Stomach (tissue), 9 donors: ENCODE measurements around the gene GNG7. TPM values are rescaled to one million over a fixed set of nuclear protein-coding genes. Genes with fewer than 3 reads are reported as not detected.
"Not testable (repeated sequence)": the region's sequence is repeated elsewhere in the genome, so short reads cannot be mapped to it uniquely, and the experiment has no call there.

ENCODE experiments used
- DNase-seq, 2 donors: peaks; one replicate each; pipeline versions ENCODE4 v3.0.0 to v3.0.0-alpha.2; 2013 to 2019
- H3K27ac ChIP-seq, 5 donors: fragments of 200-600 bp in 4 of 5; sonication (generic) in 4 of 5; one replicate each; pipeline ENCODE4 v1.5.1; 2013 to 2019; ENCODE audit warnings: mild to moderate bottlenecking in 1 of 5, moderate library complexity in 1 of 5
- H3K27me3 ChIP-seq, 3 donors: fragments of 200-600 bp; sonication (generic); one replicate each; pipeline ENCODE4 v1.5.1; 2017 to 2019; ENCODE audit warnings: mixed run types in 1 of 3
- H3K36me3 ChIP-seq, 4 donors: fragments of 200-600 bp; sonication (generic); 1 replicate in 3 of 4; 2 replicates in 1 of 4; pipeline ENCODE4 v1.5.1; 2016 to 2019
- H3K4me1 ChIP-seq, 4 donors: fragments of 200-600 bp; sonication (generic); one replicate each; pipeline ENCODE4 v1.5.1; 2016 to 2019
- H3K4me3 ChIP-seq, 4 donors: fragments of 200-600 bp; sonication (generic) in 3 of 4; one replicate each; pipeline ENCODE4 v1.5.1; 2016 to 2019; ENCODE audit warnings: mild to moderate bottlenecking in 1 of 4
- H3K9me3 ChIP-seq, 4 donors: fragments of 200-600 bp; sonication (generic); one replicate each; pipeline ENCODE4 v1.5.1; 2016 to 2019
- EP300 ChIP-seq: sonication (generic); formaldehyde crosslinking; IDR thresholded peaks from one replicate; pipeline ENCODE4 v1.6.1; 2017; ENCODE audit warnings: antibody characterized with exemption
- POLR2A ChIP-seq, 4 donors: fragments of 450-650 bp; IDR thresholded peaks; one replicate each; pipeline ENCODE4 v1.6.1; 2016; ENCODE audit warnings: antibody characterized with exemption in 4 of 4, control low read depth in 2 of 4, mild to moderate bottlenecking in 1 of 4, moderate library complexity in 1 of 4
- POLR2AphosphoS5 ChIP-seq, 3 donors: sonication (generic); formaldehyde crosslinking; IDR thresholded peaks; one replicate each; pipeline ENCODE4 v1.6.1; 2016; ENCODE audit warnings: antibody characterized with exemption in 3 of 3
- whole genome bisulfite sequencing, 5 donors: extraction: QIAGEN DNeasy Blood & Tissue Kit in 3 of 5; methylation state at CpG; one replicate each; pipeline versions ENCODE4 v1.1.5 to v1.1.7; 2013 to 2018; 5-methylcytosine and 5-hydroxymethylcytosine counted together
- intact Hi-C: fragments of 100-400 bp; cut with DNase I; formaldehyde crosslinking; loops from one replicate; pipeline ENCODE4 v1.15.1; 2023; ENCODE audit warnings: low total_unique reads
- polyA plus RNA-seq, 3 donors: library from polyadenylated mRNA; stranded (reverse); fragments of 200-250 nt; gene quantifications; one replicate each; pipeline ENCODE4 v1.2.3, GENCODE V29; 2013
- total RNA-seq, 5 donors: library from RNA; depleted of rRNA; stranded (reverse); fragments of >200 nt; gene quantifications; one replicate each; pipeline versions ENCODE4 v1.1.0 to v1.2.3, GENCODE V29; 2014 to 2016
- TF ChIP-seq, protein P1 (sequence below), 7 experiments: fragments of 450-650 bp in 4 of 7; fragments of 200-600 bp in 3 of 7; sonication (generic) in 3 of 7; IDR thresholded peaks; one replicate each; pipeline ENCODE4 v1.5.1; 2016 to 2019; ENCODE audit warnings: antibody characterized with exemption in 7 of 7, control low read depth in 2 of 7, mild to moderate bottlenecking in 1 of 7
- donor health status: healthy with polysubstance abuse.
- donor health status: Bipolar disorder and iron deficiency.
- donor health status: healthy.

GNG7 gene
- total and polyA plus RNA-seq, 8 donors: 0.58 to 15.1 (median 4.3) TPM

DNA sequence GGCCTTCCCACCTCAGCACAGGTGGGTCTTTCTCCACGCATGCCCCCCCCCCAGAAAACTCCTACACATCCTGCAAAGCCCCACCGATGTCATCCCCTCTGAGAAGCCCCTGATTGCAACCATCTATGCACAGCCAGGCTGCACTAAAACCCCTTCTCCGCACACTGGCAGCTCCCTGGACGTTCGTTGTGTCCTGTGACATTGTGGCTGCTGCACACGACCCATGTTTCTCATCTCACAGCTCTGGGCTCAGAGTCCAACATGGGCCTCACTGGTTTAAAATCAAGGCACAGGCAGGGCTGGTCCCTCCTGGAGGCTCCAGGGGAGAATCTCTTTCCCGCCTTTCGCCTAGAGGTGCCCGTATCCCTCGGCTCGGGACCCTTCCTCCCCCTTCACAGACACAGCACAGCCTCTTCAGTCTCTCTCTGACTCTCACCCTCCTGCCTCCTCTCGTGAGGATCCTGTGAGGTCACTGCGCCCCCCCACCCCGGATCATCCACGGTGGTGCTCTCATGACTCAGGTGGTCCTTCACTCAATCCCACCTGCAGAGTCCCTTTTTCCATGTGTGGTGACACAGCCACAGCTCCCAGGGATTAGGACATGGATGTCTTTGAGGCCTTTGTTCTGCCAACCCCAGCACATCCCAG is 155.3 kb downstream of the GNG7 start:
- intact Hi-C loops: loop anchor here (10.0 kb wide), 1 partner anchor 72 kb away; the partner anchor contains the start of gene GADD45B
- no peaks in the 10 kb centered on the region for H3K27me3 ChIP-seq
- DNase-seq: no peak
- H3K9me3 ChIP-seq: no peaks in the 10 kb centered on the region
- H3K27ac ChIP-seq: peak overlapping the region; percentile 40 to 94 (median 90)
- WGBS, 5 donors: 85 to 95% (median 91%) methylated on average over 13 to 15 of the region's 15 CpGs
- TF ChIP-seq POLR2A (IDR thresholded peaks at IDR 0.05): no peak
- no peak for TF ChIP-seq EP300
- TF ChIP-seq POLR2AphosphoS5 (IDR thresholded peaks at IDR 0.05): no peak
- TF ChIP-seq, protein P1, sequence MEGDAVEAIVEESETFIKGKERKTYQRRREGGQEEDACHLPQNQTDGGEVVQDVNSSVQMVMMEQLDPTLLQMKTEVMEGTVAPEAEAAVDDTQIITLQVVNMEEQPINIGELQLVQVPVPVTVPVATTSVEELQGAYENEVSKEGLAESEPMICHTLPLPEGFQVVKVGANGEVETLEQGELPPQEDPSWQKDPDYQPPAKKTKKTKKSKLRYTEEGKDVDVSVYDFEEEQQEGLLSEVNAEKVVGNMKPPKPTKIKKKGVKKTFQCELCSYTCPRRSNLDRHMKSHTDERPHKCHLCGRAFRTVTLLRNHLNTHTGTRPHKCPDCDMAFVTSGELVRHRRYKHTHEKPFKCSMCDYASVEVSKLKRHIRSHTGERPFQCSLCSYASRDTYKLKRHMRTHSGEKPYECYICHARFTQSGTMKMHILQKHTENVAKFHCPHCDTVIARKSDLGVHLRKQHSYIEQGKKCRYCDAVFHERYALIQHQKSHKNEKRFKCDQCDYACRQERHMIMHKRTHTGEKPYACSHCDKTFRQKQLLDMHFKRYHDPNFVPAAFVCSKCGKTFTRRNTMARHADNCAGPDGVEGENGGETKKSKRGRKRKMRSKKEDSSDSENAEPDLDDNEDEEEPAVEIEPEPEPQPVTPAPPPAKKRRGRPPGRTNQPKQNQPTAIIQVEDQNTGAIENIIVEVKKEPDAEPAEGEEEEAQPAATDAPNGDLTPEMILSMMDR (IDR thresholded peaks at IDR 0.05): no peak
- no peaks in the 10 kb centered on the region for H3K36me3 ChIP-seq
- no peak overlapping the region for H3K4me3 ChIP-seq
- peaks cover 54 to 65% (median 60%) of the 10 kb centered on the region in 4 donors for H3K4me1 ChIP-seq

DNA sequence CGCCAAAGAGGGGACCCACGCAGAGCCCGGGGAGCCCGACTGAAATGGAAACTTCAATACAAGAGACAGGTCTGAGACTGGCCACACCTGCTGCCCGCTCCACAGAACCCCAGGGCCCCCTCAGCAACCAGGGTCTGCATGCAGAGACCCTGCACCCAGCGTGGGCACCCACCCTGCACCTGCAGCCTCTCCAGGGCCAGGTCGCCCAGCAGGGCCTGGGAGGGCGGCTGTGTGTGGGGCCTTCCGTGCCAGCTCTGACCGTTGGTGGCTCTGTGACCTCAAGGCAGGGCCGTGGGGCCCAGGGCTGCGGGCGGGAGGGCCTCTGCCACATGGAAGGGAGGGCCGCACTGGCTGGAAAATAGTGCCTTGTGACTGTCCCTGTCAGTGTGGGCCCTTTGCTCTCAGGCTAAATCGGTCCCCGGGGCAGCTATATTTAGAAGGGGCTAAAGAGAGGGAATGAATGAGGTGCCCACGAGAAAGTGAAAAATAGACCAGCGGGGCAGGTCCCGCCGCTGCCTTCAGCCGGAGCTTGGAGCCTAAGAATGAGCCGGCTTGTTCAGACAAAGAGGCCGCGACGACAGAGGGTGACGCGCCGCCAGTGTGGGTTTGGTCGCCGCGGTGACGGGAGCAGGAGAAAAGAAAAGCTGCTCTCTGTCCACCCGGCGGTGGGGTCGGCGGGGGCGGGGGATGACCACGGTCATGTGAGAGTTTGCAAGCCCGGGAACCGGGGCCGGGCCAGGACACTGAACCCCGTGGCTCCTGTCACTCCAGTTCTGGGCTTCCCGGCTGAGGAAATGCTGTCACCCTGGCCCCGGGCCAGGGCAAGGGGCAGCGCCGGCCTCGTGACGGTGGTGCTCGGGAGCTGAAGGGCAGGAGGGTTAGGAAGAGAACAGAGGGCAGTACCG is 156.1 kb downstream of the GNG7 start:
- DNase-seq: peak; percentile 64 to 90
- Histone ChIP-seq H3K4me3 (peak overlapping the region in 2 of 4 donors; percentile 13 to 24), H3K27ac (peak overlapping the region; percentile 40 to 94 (median 90)), H3K4me1 (peaks cover 58 to 72% (median 65%) of the 10 kb centered on the region in 4 donors), H3K27me3 (no peaks in the 10 kb centered on the region), H3K36me3 (no peaks in the 10 kb centered on the region), H3K9me3 (no peaks in the 10 kb centered on the region)
- TF ChIP-seq, protein P1 (IDR thresholded peaks at IDR 0.05): no peak
- no peak for TF ChIP-seq POLR2A (IDR thresholded peaks at IDR 0.05)
- peak in 1 of 3 donors; percentile 54 for TF ChIP-seq POLR2AphosphoS5 (IDR thresholded peaks at IDR 0.05)
- TF ChIP-seq EP300: peak; percentile 68
- 25 to 50% (median 30%) methylated on average over 31 to 50 of the region's 50 CpGs for WGBS, 5 donors
- intact Hi-C loops: loop anchor here (10.0 kb wide), 1 partner anchor 72 kb away; the partner anchor contains the start of gene GADD45B

DNA sequence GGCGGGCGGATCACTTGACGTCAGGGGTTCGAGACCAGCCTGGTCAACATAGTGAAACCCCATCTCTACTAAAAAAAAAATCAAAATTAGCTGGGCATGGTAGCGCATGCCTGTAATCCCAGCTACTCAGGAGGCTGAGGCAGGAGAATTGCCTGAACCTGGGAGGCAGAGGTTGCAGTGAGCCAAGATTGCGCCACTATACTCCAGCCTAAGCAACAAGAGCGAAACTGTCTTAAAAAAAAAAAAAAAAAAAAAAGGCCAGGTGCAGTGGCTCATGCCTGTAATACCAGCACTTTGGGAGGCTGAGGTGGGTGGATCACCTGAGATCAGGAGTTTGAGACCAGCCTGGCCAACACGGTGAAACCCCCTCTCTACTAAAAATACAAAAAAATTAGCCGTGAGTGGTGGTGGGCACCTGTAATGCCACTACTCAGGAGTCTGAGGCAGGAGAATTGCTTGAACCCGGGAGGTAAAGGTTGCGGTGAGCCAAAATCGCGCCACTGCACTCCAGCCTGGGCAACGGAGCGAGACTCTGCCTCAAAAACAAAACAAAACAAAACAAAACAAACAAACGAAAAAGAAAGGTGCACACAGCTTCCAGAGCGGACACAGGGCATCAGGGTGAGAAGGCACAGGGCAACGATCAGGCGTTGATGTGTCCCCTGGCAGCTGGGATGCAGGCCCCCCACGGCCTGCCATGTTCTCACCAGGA is 156.9 kb downstream of the GNG7 start:
- intact Hi-C loops: loop anchor here (10.0 kb wide), 1 partner anchor 71 kb away; the partner anchor contains the start of gene GADD45B
- H3K36me3 ChIP-seq, H3K27me3 ChIP-seq, DNase-seq, H3K4me3 ChIP-seq, H3K9me3 ChIP-seq: not testable (repeated sequence)
- WGBS, 5 donors: 89 to 93% (median 90%) methylated on average over 19 to 20 of the region's 20 CpGs
- H3K4me1 ChIP-seq: peaks cover 62 to 75% (median 70%) of the 10 kb centered on the region in 4 donors
- peak overlapping the region; percentile 40 to 94 (median 90) for H3K27ac ChIP-seq

DNA sequence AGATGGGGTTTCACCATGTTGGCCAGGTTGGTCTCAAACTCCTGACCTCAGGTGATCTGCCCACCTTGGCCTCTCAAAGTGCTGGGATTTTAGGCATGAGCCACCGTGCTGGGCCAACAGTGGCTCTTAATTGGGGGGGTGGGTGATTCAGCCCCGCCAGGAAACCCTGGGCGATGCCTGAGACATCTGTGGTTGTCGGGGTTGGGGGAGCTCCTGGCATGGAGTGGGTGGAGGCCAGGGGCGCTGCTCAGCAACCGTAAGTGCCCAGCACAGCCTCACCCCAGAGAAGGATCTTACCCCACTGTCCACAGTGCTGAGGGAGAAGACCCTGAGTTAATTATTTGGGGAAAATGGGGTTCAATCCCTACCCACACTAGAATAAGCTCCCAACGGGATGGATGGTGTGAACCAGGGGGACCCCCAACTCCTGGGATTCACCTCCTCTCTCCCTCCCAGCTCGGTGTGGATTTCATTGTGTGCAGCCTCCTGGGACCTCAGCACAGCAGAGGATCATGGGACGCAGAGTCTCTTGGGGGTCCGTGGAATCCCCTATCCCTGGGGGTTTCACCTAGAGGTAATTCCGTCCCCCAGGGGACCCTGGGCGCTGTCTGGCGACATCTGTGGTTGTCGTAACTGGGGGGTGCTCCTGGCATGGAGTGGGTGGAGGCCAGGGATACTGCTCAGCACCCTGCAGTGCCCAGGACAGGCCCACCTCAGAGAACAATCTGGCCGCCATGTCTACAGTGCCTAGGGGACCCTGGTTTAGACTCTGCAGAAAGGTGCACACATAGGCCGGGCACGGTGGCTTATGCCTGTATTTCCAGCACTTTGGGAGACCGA is 157.7 kb downstream of the GNG7 start:
- H3K4me3 ChIP-seq: no peak overlapping the region
- intact Hi-C loops: loop anchor here (10.0 kb wide), 1 partner anchor 70 kb away; the partner anchor contains the start of gene GADD45B
- H3K27ac ChIP-seq: peak overlapping the region; percentile 47 to 94 (median 90)
- DNase-seq: no peak
- H3K27me3 ChIP-seq: no peaks in the 10 kb centered on the region
- H3K36me3 ChIP-seq: no peaks in the 10 kb centered on the region
- no peaks in the 10 kb centered on the region for H3K9me3 ChIP-seq
- no peak for TF ChIP-seq EP300
- TF ChIP-seq POLR2AphosphoS5 (IDR thresholded peaks at IDR 0.05): no peak
- no peak for TF ChIP-seq POLR2A (IDR thresholded peaks at IDR 0.05)
- TF ChIP-seq, protein P1 (IDR thresholded peaks at IDR 0.05): no peak
- peaks cover 67 to 74% (median 70%) of the 10 kb centered on the region in 4 donors for H3K4me1 ChIP-seq
- 92 to 94% (median 94%) methylated on average over 11 to 18 of the region's 18 CpGs for WGBS, 5 donors
